Psoas muscle (tissue), 8 donors: ENCODE measurements around the gene GPR50. TPM values are rescaled to one million over a fixed set of nuclear protein-coding genes. Genes with fewer than 3 reads are reported as not detected.

Source experiments
- ATAC-seq, 4 donors: fragments of 200-7000 bp; cut with Tn5 transposase; one replicate each; pipeline ENCODE4 v1.9.1; 2020; ENCODE audit warnings: moderate library complexity in 3 of 4, mild to moderate bottlenecking in 2 of 4
- DNase-seq, 2 donors: peaks; one replicate each; pipeline ENCODE4 v3.0.0-alpha.2; 2020
- H3K27ac ChIP-seq: fragments of 200-600 bp; one replicate; pipeline ENCODE4 v1.8.0; 2022
- H3K27me3 ChIP-seq, 3 donors: fragments of 200-600 bp in 1 of 3; one replicate each; pipeline versions ENCODE4 v1.6.1 to v1.8.0; 2013 to 2022; ENCODE audit warnings: low read length in 2 of 3, mild to moderate bottlenecking in 2 of 3, moderate library complexity in 1 of 3; ENCODE audit not compliant: insufficient read depth in 3 of 3
- H3K36me3 ChIP-seq, 2 donors: fragments of 200-600 bp in 1 of 2; one replicate each; pipeline versions ENCODE4 v1.6.1 to v1.8.0; 2013 to 2022; ENCODE audit warnings: low read depth in 1 of 2, mild to moderate bottlenecking in 1 of 2, moderate library complexity in 1 of 2; ENCODE audit not compliant: insufficient read depth in 1 of 2
- H3K4me1 ChIP-seq: fragments of 200-600 bp; one replicate; pipeline ENCODE4 v1.8.0; 2022
- H3K4me3 ChIP-seq: fragments of 200-600 bp; one replicate; pipeline ENCODE4 v1.8.0; 2022; ENCODE audit warnings: mild to moderate bottlenecking
- H3K9me3 ChIP-seq: fragments of 200-600 bp; one replicate; pipeline ENCODE4 v1.8.0; 2022
- CTCF ChIP-seq: fragments of 200-600 bp; IDR thresholded peaks from one replicate; pipeline ENCODE4 v1.8.0; 2022; ENCODE audit warnings: antibody characterized with exemption
- WGBS, 3 donors: extraction: QIAGEN DNeasy Blood & Tissue Kit; methylation state at CpG; one replicate each; pipeline versions ENCODE4 v1.1.6 to v1.1.7; 2013; 5-methylcytosine and 5-hydroxymethylcytosine counted together
- intact Hi-C, 2 donors: fragments of 100-400 bp; cut with DNase I; formaldehyde crosslinking; loops; one replicate each; pipeline versions ENCODE4 v1.11.0 to v1.14.2; 2022
- polyA plus RNA-seq, 3 donors: library from polyadenylated mRNA; stranded (reverse); fragments of 200-250 nt; gene quantifications; one replicate each; pipeline ENCODE4 v1.2.3, GENCODE V29; 2013
- total RNA-seq, 4 donors: library from RNA; stranded (reverse); fragmentation: NEBNext Ultra II Directional in 2 of 4; extraction: Animal tissue kit (Norgen Biotek cat#: 25700) in 2 of 4; gene quantifications; one replicate each; pipeline versions ENCODE4 v1.2.1 to v1.2.4, GENCODE V29; 2021 to 2023
- donor health status: healthy with polysubstance abuse.
- donor health status: DM: no; HTN: no; CAD: no; lungs with moderate emphysema.
- donor health status: Bipolar disorder and iron deficiency.
- donor health status: healthy.
- donor health status: DM: yes; HTN: yes; CAD: no.
- donor health status: DM: no; HTN: no; CAD: no.
- donor health status: DM: no; HTN: no; CAD: no.
- donor health status: DM: yes; HTN: yes; CAD: no.

Gene GPR50
- total and polyA plus RNA-seq, 7 donors: not detected

GRCh38 chrX:151153667-151154066, 22.7 kb upstream of the GPR50 start:
- H3K9me3 ChIP-seq: no peaks in the 10 kb centered on the region
- H3K4me1 ChIP-seq: no peaks in the 10 kb centered on the region
- DNase-seq (no peak), ATAC-seq (no peak)
- intact Hi-C loops: loop anchor here (2.0 to 10.0 kb wide), 3 partner anchors 527 to 1481 kb away; partner anchors contain the start of gene GABRQ (in 1 of the 2)
- H3K27ac ChIP-seq: no peak overlapping the region
- 20 to 29% (median 21%) methylated on average over 6 of the region's 6 CpGs for WGBS, 3 donors
- H3K27me3 ChIP-seq: peaks cover 0 to 6% (median 0%) of the 10 kb centered on the region in 3 donors
- H3K4me3 ChIP-seq: no peak overlapping the region
- H3K36me3 ChIP-seq: no peaks in the 10 kb centered on the region
- no peak for TF ChIP-seq CTCF

- WGBS, 3 donors: 45 to 54% (median 49%) methylated on average over 4 of the region's 4 CpGs
- Histone ChIP-seq H3K4me1 (no peaks in the 10 kb centered on the region), H3K4me3 (no peak overlapping the region), H3K27ac (no peak overlapping the region), H3K9me3 (no peaks in the 10 kb centered on the region), H3K27me3 (peaks cover 0 to 6% (median 0%) of the 10 kb centered on the region in 3 donors), H3K36me3 (no peaks in the 10 kb centered on the region)
- intact Hi-C loops: loop anchor here in 1 of 2 donors (10.0 kb wide), 1 partner anchor 1480 kb away; the partner anchor contains the start of gene GABRQ
- no peak for DNase-seq
- ATAC-seq: no peak
- no peak for TF ChIP-seq CTCF
These were observed 21.1 kb upstream of the GPR50 start for GRCh38 chrX:151155234-151155633.

GRCh38 chrX:151161690-151162089, 14.7 kb upstream of the GPR50 start:
- WGBS, 3 donors: 56 to 89% (median 72%) methylated on average over 3 to 4 of the region's 4 CpGs

GRCh38 chrX:151167791-151168345, 8.5 kb upstream of the GPR50 start:
- intact Hi-C loops: no loop called here
- Histone ChIP-seq H3K27me3 (peaks cover 0 to 8% (median 3%) of the 10 kb centered on the region in 3 donors), H3K4me3 (no peak overlapping the region), H3K36me3 (no peaks in the 10 kb centered on the region), H3K27ac (no peak overlapping the region), H3K9me3 (no peaks in the 10 kb centered on the region), H3K4me1 (no peaks in the 10 kb centered on the region)
- TF ChIP-seq CTCF: no peak
- WGBS, 3 donors: 71 to 80% (median 75%) methylated on average over 7 of the region's 7 CpGs
- DNase-seq (no peak), ATAC-seq (no peak)

More at GRCh38 chrX:151161690-151162089, 14.7 kb upstream of the GPR50 start:
- TF ChIP-seq CTCF: no peak
- Histone ChIP-seq H3K9me3 (no peaks in the 10 kb centered on the region), H3K27ac (no peak overlapping the region), H3K4me3 (no peak overlapping the region), H3K27me3 (peaks cover 0 to 8% (median 5%) of the 10 kb centered on the region in 3 donors), H3K36me3 (no peaks in the 10 kb centered on the region), H3K4me1 (no peaks in the 10 kb centered on the region)
- no peak for DNase-seq
- intact Hi-C loops: no loop called here
- ATAC-seq: no peak

GRCh38 chrX:151169783-151170182, 6.6 kb upstream of the GPR50 start:
- intact Hi-C loops: no loop called here
- Histone ChIP-seq H3K9me3 (no peaks in the 10 kb centered on the region), H3K4me3 (no peak overlapping the region), H3K4me1 (no peaks in the 10 kb centered on the region), H3K27ac (no peak overlapping the region), H3K36me3 (no peaks in the 10 kb centered on the region), H3K27me3 (peaks cover 0 to 6% (median 3%) of the 10 kb centered on the region in 3 donors)
- DNase-seq (no peak), ATAC-seq (no peak)
- no peak for TF ChIP-seq CTCF
- 82 to 85% methylated on average over 1 of the region's 1 CpG; no CpG with 5 or more reads in 1 of the 3 donors for WGBS, 3 donors
